Panc1 (cell line): Measurements from ENCODE around the gene NFYC. TPM values are rescaled to one million over a fixed set of nuclear protein-coding genes. Genes with fewer than 3 reads are reported as not detected.

Experiments
- ATAC-seq: fragments of 200-7000 bp; cut with Tn5 transposase; 2 replicates; pipeline ENCODE4 v1.9.1; 2020; ENCODE audit warnings: mild to moderate bottlenecking, moderate library complexity
- BruUV-seq: library from RNA; stranded (reverse); fragments of 400-500 nt; replicated peaks from 2 replicates; lab custom pipeline; 2021; lab: Mats Ljungman, UMichigan
- CTCF ChIA-PET: fragments of 300-600 bp; sonication (Branson Sonifier 250); formaldehyde crosslinking; loops from one replicate; lab custom pipeline; 2022; ENCODE audit warnings: antibody characterized with exemption; lab: Charles Lee
- POLR2A ChIA-PET: fragments of 300-600 bp; sonication (Branson Sonifier 250); formaldehyde crosslinking; loops from one replicate; lab custom pipeline; 2022; ENCODE audit warnings: antibody characterized with exemption; lab: Charles Lee
- DNase-seq: peaks from one replicate; pipeline ENCODE4 v3.0.0-alpha.2; 2010; ENCODE audit warnings: low read depth, low spot score
- H3K27ac ChIP-seq: 2 replicates; pipeline ENCODE4 v1.5.1; 2011; ENCODE audit warnings: mild to moderate bottlenecking, low read length, inconsistent platforms
- H3K27me3 ChIP-seq: fragments of 200-500 bp; sonication (Bioruptor generic); 2 replicates; pipeline ENCODE4 v1.6.0; 2014; ENCODE audit warnings: low read length, inconsistent platforms; ENCODE audit not compliant: control insufficient read depth, insufficient read depth
- H3K36me3 ChIP-seq: fragments of 200-500 bp; sonication (Bioruptor generic); 2 replicates; pipeline ENCODE4 v1.5.1; 2014; ENCODE audit warnings: inconsistent platforms, mild to moderate bottlenecking, low read length, moderate library complexity; ENCODE audit not compliant: control insufficient read depth, insufficient read depth
- H3K4me1 ChIP-seq: 2 replicates; pipeline ENCODE4 v1.5.1; 2011; ENCODE audit warnings: inconsistent platforms, mild to moderate bottlenecking, low read length, moderate library complexity; ENCODE audit not compliant: control insufficient read depth, insufficient read depth
- H3K4me3 ChIP-seq, 2 experiments: 2 replicates each; pipeline ENCODE4 v1.5.1; 2011 to 2012; ENCODE audit warnings: low read depth in 2 of 2, low read length in 2 of 2, mild to moderate bottlenecking in 2 of 2, inconsistent platforms in 1 of 2, moderate library complexity in 1 of 2
- H3K9me3 ChIP-seq: fragments of 200-500 bp; sonication (Bioruptor generic); 2 replicates; pipeline ENCODE4 v1.5.1; 2014; ENCODE audit warnings: low read depth, mild to moderate bottlenecking, inconsistent platforms, low read length, moderate library complexity; ENCODE audit not compliant: control insufficient read depth, insufficient read depth
- POLR2AphosphoS5 ChIP-seq: IDR thresholded peaks from 2 replicates; pipeline ENCODE4 v1.6.1; 2012; ENCODE audit warnings: mild to moderate bottlenecking, low read depth, low read length, moderate library complexity
- SIN3A ChIP-seq: IDR thresholded peaks from 2 replicates; pipeline ENCODE4 v1.6.1; 2012; ENCODE audit warnings: low read depth, mild to moderate bottlenecking, low read length, moderate library complexity, borderline replicate concordance; ENCODE audit not compliant: insufficient read depth
- TCF7L2 ChIP-seq: IDR thresholded peaks from 2 replicates; pipeline ENCODE4 v1.6.1; 2011; ENCODE audit warnings: mild to moderate bottlenecking, low read depth, low read length, inconsistent platforms
- in situ Hi-C: cut with HindIII; loops from 2 replicates; pipeline ENCODE4 v1.10.0; 2016; ENCODE audit warnings: low sequenced_read_pairs, low pct_unique_long_range_greater_than_20kb
- intact Hi-C: fragments of 100-400 bp; cut with micrococcal nuclease; formaldehyde crosslinking; loops from one replicate; pipeline ENCODE4 v1.10.0; 2022; ENCODE audit not compliant: unreplicated experiment
- total RNA-seq: library from RNA; stranded (reverse); gene quantifications from one replicate; pipeline ENCODE4 v1.2.1, GENCODE V29; 2021; ENCODE audit not compliant: unreplicated experiment
- TF ChIP-seq, protein P1 (sequence below): fragments of 450-650 bp; IDR thresholded peaks from 2 replicates; pipeline ENCODE4 v1.5.1; 2017; ENCODE audit warnings: mild to moderate bottlenecking
- TF ChIP-seq, protein P2 (sequence below), 2 experiments: IDR thresholded peaks; 2 replicates each; pipeline ENCODE4 v1.6.1; 2011 to 2012; ENCODE audit warnings: low read depth in 2 of 2, control low read depth in 1 of 2, low read length in 1 of 2, mild to moderate bottlenecking in 1 of 2, moderate library complexity in 1 of 2; ENCODE audit not compliant: insufficient read depth in 1 of 2

Gene NFYC
- total RNA-seq, 1 experiment from 2014 or later, result 81.9 TPM

DNA sequence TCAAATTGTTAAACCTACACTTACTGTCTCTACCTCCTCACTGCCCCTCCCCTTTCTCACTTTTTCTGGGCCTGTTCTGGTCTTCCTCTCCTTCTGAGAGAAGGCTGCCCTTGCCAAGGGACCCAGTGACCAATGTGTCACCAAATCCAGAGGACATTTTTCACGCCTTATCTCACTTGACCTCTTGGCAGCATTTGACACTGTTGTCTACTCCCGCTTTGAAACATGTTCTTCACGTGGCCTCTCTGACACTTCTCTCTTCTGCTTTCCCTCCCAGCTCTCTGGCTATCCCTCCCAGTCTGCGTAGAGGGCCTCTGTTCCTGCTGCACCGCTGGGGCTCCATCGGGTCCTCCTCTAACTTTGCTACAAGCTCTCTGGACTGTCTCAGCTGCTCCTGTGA lies 117.4 kb downstream of the NFYC start:
- H3K4me1 ChIP-seq, result no peaks in the 10 kb centered on the region; the same call in 1 of the 2 replicates
- no peak for ATAC-seq
- BruUV-seq, result no TSS peak
- ChIA-PET CTCF (interaction anchor here (0.8 kb wide), 1 partner anchor 18 kb away, joined by 4 read pairs; no protein-coding TSS in a partner anchor), POLR2A (no interaction called here)
- H3K4me3 ChIP-seq, result no peak overlapping the region
- H3K9me3 ChIP-seq, result no peaks in the 10 kb centered on the region
- no peaks in the 10 kb centered on the region for H3K27me3 ChIP-seq
- in situ Hi-C loops, result no loop called here
- TF ChIP-seq TCF7L2, result no peak
- TF ChIP-seq POLR2AphosphoS5, result no peak
- TF ChIP-seq, protein P1, sequence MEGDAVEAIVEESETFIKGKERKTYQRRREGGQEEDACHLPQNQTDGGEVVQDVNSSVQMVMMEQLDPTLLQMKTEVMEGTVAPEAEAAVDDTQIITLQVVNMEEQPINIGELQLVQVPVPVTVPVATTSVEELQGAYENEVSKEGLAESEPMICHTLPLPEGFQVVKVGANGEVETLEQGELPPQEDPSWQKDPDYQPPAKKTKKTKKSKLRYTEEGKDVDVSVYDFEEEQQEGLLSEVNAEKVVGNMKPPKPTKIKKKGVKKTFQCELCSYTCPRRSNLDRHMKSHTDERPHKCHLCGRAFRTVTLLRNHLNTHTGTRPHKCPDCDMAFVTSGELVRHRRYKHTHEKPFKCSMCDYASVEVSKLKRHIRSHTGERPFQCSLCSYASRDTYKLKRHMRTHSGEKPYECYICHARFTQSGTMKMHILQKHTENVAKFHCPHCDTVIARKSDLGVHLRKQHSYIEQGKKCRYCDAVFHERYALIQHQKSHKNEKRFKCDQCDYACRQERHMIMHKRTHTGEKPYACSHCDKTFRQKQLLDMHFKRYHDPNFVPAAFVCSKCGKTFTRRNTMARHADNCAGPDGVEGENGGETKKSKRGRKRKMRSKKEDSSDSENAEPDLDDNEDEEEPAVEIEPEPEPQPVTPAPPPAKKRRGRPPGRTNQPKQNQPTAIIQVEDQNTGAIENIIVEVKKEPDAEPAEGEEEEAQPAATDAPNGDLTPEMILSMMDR, result no peak
- TF ChIP-seq SIN3A, result no peak
- TF ChIP-seq, protein P2, sequence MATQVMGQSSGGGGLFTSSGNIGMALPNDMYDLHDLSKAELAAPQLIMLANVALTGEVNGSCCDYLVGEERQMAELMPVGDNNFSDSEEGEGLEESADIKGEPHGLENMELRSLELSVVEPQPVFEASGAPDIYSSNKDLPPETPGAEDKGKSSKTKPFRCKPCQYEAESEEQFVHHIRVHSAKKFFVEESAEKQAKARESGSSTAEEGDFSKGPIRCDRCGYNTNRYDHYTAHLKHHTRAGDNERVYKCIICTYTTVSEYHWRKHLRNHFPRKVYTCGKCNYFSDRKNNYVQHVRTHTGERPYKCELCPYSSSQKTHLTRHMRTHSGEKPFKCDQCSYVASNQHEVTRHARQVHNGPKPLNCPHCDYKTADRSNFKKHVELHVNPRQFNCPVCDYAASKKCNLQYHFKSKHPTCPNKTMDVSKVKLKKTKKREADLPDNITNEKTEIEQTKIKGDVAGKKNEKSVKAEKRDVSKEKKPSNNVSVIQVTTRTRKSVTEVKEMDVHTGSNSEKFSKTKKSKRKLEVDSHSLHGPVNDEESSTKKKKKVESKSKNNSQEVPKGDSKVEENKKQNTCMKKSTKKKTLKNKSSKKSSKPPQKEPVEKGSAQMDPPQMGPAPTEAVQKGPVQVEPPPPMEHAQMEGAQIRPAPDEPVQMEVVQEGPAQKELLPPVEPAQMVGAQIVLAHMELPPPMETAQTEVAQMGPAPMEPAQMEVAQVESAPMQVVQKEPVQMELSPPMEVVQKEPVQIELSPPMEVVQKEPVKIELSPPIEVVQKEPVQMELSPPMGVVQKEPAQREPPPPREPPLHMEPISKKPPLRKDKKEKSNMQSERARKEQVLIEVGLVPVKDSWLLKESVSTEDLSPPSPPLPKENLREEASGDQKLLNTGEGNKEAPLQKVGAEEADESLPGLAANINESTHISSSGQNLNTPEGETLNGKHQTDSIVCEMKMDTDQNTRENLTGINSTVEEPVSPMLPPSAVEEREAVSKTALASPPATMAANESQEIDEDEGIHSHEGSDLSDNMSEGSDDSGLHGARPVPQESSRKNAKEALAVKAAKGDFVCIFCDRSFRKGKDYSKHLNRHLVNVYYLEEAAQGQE (IDR thresholded peaks at IDR 0.05; ENCODE audit: insufficient read depth in 1 of 2, low read depth in 2 of 2, low read length in 1 of 2), result no peak
- intact Hi-C loops, result no loop called here
- no peak for DNase-seq
- no peak overlapping the region for H3K27ac ChIP-seq
- H3K36me3 ChIP-seq, result no peaks in the 10 kb centered on the region

DNA sequence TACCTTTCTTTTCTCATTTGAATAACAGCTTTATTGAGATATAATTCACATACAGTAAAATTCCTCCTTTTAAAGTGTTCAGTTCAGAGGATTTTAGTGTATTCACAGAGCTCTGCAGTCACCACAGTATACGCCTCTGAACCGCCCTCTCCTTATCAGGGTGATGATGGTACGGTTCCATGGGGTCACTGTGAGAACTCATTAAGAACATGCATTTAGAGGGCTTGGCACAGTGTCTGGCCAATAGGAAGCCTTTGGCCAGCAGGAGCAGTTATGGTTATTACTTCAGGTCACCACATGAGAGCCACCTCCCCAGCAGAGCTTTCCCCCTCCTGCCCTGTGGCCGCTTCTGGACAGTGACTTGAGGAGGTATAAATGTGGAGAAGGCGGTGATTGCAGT lies 119.4 kb downstream of the NFYC start:
- no TSS peak for BruUV-seq
- Histone ChIP-seq H3K27ac (no peak overlapping the region), H3K4me3 (no peak overlapping the region), H3K9me3 (no peaks in the 10 kb centered on the region), H3K36me3 (no peaks in the 10 kb centered on the region), H3K4me1 (no peaks in the 10 kb centered on the region), H3K27me3 (no peaks in the 10 kb centered on the region)
- ChIA-PET POLR2A (no interaction called here), CTCF (no interaction called here)
- intact Hi-C loops (no loop called here), in situ Hi-C loops (no loop called here)
- no peak for DNase-seq
- no peak for TF ChIP-seq POLR2AphosphoS5
- TF ChIP-seq, protein P1, result no peak
- TF ChIP-seq, protein P2 (IDR thresholded peaks at IDR 0.05; ENCODE audit: insufficient read depth in 1 of 2, low read depth in 2 of 2, low read length in 1 of 2), result no peak
- no peak for TF ChIP-seq TCF7L2
- no peak for TF ChIP-seq SIN3A
- no peak for ATAC-seq
